G401.6 (cell line): ENCODE data around the gene SORL1-AS1.
"Not testable (repeated sequence)": the region's sequence is repeated elsewhere in the genome, so short reads cannot be mapped to it uniquely, and the experiment has no call there.

ENCODE experiments used
- FAIRE-seq: peaks from 2 replicates; lab custom pipeline; 2012; peaks lifted over from hg19 to GRCh38; lab: Jason Lieb, UNC

Gene SORL1-AS1

GRCh38 chr11:121426476-121427399 is 26.0 kb downstream of the SORL1-AS1 start:
- no peak for FAIRE-seq

GRCh38 chr11:121425828-121426227 is 26.9 kb downstream of the SORL1-AS1 start:
- no peak for FAIRE-seq

DNA sequence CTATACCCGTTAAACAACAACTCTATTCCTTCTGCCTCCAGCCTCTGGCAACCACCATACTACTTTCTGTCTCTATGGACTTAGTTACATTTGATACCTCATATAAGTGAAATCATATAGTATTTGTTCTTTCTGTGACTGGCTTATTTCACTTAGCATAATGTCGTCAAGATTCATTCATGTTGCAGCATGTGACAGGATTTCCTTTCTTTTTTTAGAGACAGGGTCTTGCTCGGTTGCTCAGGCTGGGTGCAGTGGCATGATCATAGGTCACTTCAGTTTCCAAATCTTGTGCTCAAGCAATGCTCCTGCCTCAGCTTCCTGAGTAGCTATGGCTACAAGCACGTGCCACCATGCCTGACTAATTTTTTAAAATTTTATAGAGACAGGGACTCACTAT is 30.1 kb downstream of the SORL1-AS1 start:
- FAIRE-seq, result no peak

DNA sequence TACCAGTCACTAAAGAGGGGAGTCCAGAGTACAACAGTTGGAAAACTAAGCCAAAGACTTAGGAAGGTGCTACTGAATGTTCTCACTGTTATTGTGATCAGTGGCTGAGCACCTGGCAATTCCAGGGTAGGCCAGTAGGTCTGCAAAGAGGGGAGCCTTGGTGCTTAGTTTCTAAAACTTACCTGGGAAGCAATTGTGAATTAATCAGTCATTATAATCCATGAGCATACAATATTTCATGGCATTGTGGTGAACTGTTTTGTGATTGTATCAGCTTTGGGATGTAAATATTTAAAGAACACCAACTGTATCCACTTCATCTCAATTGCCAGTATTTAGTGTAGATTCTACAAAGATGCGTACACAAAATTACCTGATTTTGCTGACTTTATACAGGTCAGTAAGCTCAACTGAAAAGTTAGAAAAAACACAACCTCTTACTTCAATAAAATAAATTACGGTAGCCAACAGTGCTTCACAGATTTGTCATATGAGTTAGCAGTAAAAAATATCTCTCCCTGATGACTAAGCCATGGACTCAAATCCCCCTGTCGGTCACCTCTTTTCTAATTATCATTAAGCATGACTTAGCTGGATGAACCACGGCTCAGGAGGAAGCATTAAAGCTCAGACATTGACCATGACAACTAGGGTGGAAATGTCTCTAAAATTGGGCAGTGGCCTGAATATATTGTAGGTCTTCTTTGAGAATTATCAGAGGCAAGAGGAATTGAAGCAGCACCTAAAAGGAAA is 31.4 kb downstream of the SORL1-AS1 start:
- no peak for FAIRE-seq

- FAIRE-seq, result no peak
These were observed 32.4 kb downstream of the SORL1-AS1 start for GRCh38 chr11:121420398-121420797.

DNA sequence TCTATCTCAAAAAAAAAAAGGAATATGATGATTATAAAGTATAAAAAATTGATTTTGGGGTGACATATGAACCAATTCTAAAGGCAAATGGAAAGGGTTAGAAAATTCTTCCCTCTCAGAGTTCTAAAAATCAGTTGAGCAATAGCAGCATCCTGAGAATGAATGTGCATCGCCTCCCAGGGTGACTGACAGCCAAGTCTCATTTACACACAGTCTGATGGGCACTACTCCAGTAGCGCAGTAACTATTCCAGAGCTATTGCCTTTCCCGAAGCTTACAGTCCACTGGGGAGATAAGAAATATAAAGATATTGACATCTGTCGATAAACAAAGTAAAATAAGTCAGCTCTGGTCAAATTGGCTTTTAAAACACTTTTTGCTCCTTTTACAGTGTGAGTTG is 32.9 kb downstream of the SORL1-AS1 start:
- no peak for FAIRE-seq

GRCh38 chr11:121418625-121419114 is 34.1 kb downstream of the SORL1-AS1 start:
- FAIRE-seq, result no peak

DNA sequence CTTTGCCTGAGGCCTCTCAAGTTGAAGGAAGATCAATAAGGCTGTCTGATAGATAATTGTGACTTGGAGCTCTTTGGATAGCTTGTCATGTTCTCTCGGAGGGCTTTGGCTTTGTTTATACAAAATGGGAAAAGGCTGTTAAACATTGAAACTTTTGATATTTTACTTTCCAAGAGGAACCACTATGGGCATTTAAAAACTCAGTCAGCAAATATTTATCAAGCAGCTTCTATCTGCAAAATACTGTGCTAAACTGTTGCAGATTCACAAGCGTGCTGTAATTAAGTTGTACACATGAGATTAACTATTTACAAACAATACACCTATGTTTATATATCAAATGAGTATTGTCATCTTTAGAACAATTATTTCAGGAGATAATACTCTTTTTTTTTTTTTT is 35.2 kb downstream of the SORL1-AS1 start:
- no peak for FAIRE-seq

- no peak for FAIRE-seq
These were observed 35.7 kb downstream of the SORL1-AS1 start for GRCh38 chr11:121417055-121417551.

DNA sequence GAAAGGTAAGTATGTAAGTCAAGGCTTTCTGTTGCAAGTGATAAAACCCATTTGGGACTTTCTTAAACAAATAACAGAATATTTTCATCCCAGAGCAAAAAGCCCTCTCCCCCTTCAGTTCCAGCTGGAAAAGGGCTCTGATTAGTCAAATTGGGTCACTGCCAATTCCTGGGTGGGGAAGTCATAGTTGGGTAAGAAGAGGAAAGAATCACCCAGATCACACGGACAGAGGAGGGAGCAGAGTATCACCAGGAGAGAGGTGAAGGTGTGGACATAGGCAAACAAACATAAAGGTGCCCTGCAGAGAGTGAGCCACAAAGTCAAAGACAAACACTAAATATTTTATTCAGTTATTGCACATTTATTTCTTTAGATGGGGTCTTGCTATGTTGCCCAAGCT is 36.9 kb downstream of the SORL1-AS1 start:
- FAIRE-seq, result no peak

GRCh38 chr11:121414141-121414913 is 38.4 kb downstream of the SORL1-AS1 start:
- FAIRE-seq, result no peak

DNA sequence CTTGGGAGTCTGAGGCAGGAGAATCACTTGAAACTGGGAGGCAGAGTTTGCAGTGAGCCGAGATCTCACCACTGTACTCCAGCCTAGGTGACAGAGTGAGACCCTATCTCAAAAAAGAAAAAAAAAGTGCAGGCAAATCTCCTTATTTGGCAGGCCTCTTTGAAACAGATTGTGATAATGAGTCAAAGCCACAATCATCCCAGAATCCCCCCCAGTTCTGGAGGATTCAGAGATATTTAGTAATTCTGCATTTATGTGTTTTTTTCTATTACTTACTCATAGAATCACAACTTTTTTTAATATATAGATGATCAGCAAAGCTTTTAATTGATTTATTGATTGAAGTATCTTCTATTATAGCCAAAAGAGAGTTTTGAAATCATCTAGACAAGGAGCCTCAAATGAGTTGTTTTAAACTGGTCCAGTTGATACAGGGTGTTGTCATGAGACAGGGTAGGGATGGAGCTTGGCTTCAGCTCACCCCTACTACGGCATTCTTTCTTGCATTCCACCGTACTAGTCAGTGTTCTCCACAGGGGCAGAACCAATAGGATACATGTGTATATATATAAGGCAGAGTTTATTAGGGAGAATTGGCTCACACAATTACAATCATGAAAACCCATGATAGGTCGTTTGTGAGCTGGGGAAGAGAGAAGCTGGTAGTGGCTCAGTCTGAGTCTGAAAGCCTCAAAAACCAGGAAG is 39.9 kb downstream of the SORL1-AS1 start:
- FAIRE-seq, result no peak

- no peak for FAIRE-seq
These were observed 40.7 kb downstream of the SORL1-AS1 start for GRCh38 chr11:121412000-121412587.

GRCh38 chr11:121411330-121411729 is 41.4 kb downstream of the SORL1-AS1 start:
- FAIRE-seq, result not testable (repeated sequence)

- not testable (repeated sequence) for FAIRE-seq
These were observed 42.7 kb downstream of the SORL1-AS1 start for GRCh38 chr11:121410041-121410440.

DNA sequence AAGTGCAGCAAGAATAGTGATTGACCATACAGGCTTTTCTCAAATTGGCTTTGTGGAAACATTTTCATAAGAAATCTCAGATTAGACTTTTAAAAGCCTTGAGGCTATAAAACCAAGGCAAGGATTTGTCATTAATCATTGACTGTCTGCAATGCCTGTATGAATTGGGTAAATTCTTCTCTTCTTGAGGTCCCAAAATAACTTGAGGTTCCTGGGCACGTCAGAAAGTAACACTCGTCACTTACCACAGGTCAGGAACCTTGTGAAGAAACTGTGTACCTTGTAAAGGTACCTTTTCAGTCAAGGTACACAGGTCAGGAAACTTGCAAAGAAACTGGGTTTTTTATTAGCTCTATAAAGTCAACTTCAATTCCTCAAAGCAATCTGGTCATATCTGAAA is 43.9 kb downstream of the SORL1-AS1 start:
- FAIRE-seq, result no peak

DNA sequence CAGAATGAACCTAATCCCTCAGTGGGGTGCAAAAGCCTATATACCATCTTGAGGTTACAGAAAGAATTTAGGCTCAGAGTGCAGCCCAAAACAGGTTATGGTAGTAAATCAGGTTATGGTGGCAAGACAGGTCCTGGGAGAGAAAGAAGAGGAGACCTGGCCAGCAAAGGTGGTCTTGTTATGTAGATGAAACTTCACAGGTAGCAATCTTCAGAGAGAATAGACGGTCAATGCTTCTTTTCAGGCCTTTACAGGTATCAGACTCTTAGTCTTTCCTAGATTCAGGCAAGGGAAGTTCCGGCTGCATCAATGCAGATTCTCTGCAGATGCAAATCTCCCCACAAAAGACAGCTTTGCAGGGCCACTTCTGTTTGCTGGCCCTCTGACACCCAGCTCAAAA is 46.5 kb downstream of the SORL1-AS1 start:
- FAIRE-seq, result no peak

- no peak for FAIRE-seq
These were observed 47.1 kb downstream of the SORL1-AS1 start for GRCh38 chr11:121405646-121406045.

GRCh38 chr11:121394785-121395184 is 58.0 kb downstream of the SORL1-AS1 start:
- no peak for FAIRE-seq

GRCh38 chr11:121393855-121394254 is 58.9 kb downstream of the SORL1-AS1 start:
- FAIRE-seq, result no peak

DNA sequence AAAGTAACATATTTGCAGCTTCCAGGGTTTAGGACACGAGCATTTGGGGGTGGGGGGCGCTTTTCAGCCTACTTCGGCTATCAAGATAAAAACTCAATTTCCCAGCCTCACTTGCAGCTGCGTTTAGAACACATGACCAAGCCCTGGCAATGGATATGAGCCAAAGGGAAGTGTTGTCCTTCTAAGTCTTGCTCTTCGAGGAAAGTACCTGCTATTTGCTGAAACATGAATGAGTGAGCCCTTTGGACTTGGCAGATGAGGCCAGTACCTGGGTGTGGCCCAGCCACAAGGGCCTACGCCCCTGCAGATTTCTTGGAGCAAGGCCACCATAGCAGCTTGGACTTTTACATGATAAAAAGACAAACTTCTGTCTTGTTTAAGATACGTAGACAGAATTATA is 60.9 kb downstream of the SORL1-AS1 start:
- no peak for FAIRE-seq
